CD4-positive, alpha-beta T cell treated with Interleukin-1 beta for 1 hour (primary cell): ENCODE results near the gene SH2D6.
"Not testable (repeated sequence)": the region's sequence is repeated elsewhere in the genome, so short reads cannot be mapped to it uniquely, and the experiment has no call there.

Experiments
- DNase-seq, 2 donors: peaks; one replicate each; pipeline ENCODE4 v3.0.0-alpha.2; 2020 to 2022

SH2D6 gene

DNA sequence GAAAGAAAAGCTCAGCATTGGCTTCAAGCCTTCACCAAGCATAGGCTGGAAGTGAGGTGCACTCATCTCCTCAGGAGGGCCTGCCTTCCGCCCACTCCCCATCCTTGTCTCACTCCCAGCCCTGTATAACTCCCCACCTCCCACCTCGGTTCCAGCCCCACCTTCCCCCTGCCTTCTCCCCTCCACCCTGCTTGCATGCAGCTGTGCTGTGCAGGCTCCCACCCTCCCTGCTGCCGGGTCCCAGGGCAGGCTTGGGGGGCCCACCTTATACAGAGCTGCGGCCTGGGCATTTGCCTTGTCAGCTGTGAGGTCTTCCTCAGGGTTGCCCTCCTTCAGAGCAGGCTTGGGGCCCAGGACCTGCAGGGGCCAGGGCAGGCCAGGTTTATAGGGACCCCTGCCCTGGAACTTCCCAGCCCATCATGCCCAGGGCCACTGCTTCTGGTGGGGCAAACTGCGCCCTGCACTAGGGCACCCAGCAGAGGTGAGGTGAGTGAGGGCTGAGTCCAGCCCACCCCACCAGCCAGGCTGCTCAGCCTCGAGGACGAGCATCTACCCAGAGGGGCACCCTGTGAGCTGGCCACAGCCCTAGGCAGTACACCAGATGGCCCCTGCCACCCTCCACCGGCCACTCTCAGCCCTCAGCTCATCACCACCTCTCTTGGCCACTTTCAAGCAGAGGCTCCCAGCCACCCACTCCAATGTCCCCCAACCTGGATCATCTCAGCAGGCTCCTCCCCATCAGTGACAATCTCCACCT is 19.9 kb upstream of the SH2D6 start:
- no peak for DNase-seq

DNA sequence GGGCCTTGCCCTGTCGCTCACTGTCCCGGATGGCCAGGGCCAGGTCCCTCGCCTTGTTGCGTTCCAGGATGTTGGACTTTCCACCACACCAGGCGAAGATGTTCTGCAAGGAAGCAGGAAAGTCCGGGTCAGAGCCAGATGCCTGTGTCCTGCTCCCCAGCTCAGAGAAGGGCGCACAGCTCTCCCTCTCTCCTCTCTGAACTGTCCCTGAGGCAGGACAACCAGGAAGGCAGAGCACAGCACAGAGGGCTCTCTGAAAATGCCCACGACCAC is 19.4 kb upstream of the SH2D6 start:
- no peak for DNase-seq

DNA sequence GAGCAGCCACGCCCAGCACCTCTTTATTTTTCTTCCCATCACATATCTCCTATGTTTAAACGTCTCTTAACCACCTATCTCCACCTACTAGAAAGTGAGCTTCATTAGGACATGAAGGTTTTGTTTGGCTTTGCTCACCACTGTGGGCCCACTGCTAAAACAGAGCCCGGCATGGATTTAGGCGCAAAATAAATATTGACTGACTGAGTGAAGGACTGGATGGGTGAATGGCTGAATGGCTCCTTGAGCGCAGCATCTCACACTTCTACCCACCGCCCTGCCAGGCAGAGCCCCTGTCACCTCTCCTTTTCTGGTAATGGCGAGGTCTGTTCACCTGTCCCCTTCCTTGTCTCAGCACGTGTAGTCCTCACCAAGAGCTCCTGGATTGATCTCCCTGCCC is 18.5 kb upstream of the SH2D6 start:
- DNase-seq: no peak

DNA sequence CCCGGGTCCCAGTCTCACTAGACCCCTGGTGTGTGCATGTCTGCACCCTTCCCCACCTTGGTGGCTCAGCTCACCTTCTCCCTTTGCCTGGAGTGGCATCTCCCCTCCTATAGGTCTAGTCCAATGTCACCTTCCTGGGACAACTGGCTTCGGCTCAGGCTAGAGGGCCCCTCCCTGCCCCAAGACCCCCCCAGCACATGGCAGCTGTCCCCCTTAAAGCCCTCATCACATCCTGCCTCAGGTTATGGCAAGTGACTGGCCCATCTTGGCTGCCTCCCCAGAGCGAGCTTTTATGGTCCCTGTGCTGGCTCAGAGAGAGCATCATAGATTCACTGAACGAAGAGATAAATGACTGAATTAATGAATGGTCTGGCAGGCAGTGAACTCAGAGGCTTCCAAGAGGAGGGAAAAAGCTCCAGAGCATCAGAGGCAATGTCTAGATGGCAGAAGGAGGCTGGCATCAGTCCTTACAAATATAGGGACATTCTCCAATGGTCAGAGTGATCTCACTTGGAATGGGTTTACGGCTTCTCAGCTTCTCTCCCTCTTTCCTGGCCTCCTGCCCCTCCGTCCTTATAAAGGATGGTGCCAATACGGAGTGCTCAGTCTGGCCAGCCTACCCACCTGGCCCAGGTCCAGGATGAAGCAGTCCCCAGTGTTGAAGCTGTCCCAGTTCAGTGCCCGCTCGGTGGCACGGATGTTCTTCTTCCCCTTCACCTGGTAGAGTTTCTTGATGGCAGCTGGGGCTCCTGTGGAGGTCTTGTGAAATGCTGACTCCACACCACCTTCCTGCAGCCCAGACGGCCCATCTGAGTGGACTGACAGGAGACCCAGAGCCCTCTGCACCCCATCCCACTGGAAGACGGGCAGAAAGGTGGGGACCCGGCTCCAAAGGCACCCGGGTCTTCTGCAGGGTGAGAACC is 17.7 kb upstream of the SH2D6 start:
- no peak for DNase-seq

DNA sequence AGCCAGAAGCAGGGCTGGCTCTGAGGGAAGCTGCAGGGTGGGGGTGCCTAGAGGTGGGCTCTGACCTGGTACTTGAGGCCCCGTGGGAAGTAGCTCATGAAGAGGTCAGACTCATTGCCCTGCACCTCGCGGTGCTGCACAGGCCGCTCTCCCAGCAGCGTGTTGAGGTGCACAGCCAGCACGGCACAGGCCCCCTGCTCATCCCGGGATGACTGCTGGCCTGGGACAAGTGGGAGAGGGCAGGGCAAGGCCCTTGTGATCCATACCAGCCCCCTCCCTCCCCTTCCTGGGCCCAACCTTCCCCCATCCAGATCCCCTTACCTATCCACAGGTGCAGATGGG is 17.1 kb upstream of the SH2D6 start:
- DNase-seq: no peak

DNA sequence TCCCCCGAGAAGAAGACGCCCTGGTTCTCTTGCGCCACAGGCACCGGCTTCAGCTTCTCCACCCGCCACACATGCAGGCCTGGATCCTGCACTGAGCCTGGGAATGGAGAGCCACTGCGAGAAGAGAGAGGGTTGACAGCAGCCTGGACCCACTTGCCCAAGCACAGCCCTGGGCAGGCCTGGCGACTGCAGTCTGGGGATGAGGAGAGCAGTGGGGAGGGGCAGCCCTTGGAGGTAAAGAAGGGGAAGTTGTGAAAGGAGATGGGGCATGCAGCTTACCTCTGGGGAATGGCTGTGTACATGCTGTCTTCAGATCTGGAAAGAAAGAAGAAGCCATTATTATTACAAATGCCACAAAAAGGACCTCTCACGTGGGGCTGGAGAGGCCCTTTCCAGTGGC is 16.7 kb upstream of the SH2D6 start:
- no peak for DNase-seq

DNA sequence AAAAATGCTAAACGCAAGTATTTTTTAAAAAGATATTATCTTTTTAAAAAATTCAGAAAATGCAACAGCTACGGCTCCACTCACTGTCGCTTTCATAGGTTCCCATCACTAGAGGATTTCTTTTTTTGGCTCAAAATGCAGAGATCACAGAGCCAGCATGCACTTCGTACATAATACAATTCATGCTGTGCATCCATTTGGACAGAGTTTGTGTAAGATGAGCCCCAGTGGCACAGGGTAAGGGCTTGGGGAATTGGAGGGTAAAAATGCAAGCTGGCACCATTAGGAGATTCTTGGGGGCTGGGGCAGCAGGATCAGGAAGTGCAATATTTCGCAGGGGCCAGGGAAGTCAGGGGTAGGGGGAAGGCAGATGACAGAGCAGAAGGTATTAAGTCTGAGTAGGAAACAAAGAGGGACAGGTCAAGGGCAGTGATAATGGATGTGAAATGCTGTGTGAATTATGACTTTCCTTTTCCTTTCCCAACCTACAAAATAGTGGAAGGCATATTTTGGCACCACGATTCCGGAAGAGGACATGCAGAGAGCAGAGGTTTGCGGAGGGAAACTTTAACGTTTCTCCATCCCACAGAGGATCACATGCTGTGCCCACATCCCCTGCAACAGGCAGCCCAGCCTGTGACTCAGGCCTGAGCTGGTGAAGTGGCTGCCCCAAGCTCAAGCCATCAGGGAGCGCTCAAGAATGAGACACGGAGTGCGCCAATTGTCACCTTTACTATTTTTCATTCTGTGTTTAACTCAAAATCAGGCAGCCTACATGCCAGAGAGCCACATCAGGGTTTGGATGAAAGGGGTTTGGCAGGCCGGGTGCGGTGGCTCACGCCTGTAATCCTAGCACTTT is 13.1 kb upstream of the SH2D6 start:
- peak; percentile 64 to 75 for DNase-seq

DNA sequence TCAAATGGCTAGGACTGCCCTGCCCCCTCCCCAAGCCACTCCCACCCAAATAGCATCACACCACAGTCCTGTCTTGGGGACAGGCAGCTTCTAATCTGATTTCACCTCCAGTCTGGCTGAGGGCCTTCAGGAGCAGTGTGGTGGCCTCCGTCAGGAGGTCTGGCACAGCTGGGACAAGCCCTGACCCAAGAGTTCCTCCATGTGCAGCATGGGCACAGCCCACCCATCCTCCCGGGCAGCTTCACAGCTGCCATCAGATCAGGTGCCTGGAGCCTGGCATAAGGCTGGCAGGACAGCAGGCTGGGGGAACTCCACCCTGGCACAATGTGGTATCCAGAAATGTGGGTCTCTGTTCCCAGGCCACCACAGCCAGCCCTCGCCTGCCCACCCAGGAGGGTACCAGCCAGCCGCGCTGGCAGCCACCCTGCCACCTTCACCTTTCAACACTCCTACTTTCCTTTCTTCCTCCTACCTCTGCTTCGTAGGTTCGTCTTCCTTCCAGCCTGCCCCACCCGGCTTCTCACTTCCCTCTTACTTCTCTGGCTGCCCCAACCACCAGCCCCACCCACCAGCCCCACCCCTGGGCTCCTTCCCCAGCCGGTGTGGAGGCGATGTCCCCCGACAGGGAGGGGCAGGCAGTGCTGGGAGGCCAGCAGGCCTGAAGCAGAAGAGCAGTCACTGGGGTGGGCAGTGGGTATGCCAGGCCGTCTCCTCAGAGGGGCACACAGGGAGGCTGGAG is 8.5 kb upstream of the SH2D6 start, which contains the start of gene CAPG:
TSS of gene CAPG (minus strand) at position 522 of the 739 bp plus-strand sequence. CDS start 8,221 bp downstream, outside the sequence.
- peak; percentile 46 to 73 for DNase-seq

DNA sequence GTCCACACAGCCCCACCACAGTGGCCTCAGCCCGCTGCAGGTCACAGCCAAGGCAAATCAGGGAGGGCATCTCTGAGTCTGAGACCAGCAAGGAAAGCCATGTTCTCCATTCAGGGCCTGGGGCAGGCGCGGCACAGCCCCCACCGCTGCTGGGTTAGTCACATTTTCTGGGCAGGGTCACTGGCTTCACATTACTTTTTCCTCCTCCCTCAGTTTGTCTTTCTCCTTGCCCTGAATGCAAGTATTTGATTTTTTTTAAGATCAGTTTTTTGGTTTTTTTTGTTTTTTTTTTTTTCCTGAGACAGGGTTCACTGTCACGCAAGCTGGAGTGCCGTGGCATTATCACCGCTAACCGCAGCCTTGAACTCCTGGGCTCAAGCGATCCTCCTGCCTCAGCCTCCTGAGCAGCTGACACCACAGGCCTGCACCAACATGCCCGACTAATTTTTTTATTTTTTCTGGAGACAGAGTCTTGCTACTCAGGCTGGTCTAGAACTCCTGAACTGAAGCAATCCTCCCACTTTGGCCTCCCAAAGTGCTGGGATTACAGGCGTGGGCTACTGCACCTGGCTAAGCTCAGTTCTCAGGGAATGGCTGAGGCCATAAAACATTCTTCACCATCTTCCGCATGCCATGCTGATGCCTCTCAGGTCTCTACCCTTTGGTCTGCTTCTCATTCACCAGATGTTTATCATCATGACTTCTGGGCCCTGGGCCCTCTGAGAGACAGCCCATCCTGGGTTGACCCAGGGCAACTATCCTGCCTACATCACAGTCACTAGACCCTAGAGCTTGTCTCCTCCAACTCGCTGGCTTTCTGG is 7.7 kb upstream of the SH2D6 start:
- no peak for DNase-seq

DNA sequence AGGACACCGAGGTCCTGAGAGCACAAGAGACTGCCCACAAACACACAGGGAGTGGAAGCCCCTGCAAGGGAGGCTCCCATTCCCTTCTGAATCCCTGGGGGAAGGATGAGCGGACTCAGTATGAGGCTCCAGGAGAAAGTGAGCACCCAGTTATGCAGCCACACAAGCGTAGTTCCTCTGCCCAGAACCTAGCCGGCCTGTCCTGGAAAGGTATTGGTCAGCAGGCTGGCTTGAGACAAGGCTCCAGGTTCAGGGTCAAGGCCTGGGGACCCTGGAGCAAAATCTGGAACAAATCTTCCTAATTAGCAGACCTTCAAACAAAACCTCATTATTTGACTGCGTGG is 7.1 kb upstream of the SH2D6 start:
- no peak for DNase-seq

DNA sequence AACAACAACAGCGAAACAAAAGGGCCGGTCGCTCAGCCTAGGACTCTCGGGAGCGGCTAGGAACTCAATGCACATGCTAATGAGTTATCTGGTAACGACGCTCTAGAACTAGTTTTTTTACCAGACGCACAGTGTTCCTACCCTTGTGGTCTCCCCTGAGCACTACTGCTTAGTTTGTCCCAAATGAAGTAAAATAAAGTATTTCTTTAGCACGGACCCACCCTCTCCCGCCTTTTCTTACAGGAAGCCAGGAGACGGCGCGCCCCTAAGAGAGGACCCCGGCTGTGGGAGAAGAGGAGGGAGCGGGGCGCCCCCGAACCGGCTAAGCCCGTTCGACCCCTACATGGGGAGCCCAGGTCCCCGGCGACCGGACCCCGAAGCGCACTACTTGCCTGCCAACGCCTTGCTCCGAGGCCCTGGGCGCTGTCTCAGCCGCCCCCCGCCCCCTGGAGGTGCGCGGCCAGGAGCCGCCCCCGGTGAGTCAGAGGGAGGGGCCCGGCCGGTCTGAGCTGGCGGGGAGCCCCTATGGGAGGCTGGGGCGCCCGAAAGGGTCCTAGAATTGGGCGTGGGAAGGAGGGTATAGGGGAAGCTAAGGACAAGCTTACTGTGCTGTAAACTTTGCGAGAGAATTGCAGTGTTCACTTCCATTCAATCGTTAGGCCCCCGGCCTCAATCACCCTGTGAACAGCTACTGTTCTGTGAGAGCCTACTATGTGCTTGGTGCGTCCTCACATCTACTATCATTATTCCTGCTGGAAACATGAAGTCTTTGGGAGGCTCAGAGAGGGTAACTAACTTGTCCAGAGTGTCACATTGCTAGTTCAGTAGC is 4.7 kb upstream of the SH2D6 start:
- DNase-seq: peak in 1 of 2 donors; percentile 61

DNA sequence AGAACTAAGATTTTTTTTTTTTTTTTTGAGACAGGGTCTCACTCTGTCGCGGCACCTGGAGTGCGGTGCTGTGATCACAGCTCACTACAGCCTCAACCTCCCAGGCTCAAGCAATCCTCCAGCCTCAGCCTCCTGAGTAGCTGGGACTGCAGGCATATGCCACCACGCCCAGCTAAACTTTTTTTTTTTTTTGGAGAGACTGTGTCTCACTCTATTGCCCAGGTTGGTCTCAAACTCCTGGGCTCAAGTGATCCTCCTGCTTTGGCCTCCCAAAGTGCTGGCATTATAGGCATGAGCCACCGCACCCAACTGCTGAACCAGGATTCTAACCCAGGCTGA is 4.1 kb upstream of the SH2D6 start:
- not testable (repeated sequence) for DNase-seq

DNA sequence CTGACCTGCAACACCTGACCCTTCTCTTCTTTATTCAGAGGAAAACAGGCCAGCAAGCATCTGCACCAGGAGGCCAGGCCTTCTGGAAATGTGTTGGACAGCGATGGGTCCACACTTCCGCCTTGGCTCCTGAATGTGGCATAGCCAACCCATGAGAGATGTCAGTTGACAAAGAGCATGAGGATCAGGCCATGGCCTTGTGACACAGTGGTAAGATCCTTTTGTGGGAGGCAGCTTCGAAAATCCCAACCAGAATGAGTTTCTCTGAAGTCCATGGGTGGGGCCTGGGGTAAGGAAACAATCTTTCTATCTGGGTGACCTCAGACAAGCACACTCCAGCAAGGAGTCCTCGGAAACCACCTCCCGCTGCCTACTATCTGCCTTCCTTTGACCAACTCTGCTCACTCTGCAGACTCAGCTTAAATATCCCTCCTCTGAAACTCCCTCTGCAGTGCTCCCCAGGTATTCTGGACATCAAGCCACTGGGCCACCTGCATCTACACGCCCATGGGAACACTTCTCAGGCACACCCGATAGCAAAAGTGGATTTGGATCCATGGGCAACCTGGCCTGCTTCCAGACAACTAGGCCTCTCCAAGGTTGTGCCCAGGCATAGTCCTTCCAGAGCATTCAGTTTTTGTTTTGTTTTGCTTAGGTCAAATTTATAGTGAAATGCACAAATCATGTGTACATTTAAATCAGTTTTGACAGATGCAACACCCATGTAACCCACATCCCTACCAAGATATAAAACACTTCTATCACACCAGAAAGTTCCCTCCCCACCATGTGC is 3.6 kb upstream of the SH2D6 start:
- DNase-seq: no peak

DNA sequence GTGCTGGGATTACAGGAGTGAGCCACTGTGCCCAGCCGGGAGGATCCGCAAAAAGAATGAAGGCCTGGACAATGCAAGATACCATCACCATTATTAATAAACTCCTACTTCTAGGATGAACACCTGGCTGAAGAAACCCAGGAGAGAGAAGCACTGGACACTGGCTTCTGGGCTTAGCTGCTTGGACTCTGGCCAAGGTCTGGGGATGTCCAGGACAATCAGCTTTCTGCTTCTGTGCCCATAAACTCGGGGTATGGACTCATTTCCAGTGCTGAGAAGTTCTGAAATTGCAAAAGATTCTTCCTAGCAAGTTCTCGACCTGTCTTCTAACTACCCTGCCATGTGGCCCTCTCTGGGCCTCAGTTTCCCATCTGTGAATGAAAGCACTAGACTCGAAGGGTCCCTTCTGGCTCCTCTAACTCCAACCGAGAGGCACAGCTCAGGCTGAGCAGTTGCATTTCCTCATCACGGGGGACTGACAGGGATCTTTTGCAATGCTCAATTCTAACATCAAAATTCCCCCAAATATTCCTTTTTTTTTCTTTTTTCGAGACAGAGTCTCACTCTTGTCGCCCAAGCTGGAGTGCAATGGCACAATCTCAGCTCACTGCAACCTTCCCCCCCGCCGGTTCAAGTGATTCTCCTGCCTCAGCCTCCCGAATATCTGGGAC is 2.4 kb upstream of the SH2D6 start:
- no peak for DNase-seq

DNA sequence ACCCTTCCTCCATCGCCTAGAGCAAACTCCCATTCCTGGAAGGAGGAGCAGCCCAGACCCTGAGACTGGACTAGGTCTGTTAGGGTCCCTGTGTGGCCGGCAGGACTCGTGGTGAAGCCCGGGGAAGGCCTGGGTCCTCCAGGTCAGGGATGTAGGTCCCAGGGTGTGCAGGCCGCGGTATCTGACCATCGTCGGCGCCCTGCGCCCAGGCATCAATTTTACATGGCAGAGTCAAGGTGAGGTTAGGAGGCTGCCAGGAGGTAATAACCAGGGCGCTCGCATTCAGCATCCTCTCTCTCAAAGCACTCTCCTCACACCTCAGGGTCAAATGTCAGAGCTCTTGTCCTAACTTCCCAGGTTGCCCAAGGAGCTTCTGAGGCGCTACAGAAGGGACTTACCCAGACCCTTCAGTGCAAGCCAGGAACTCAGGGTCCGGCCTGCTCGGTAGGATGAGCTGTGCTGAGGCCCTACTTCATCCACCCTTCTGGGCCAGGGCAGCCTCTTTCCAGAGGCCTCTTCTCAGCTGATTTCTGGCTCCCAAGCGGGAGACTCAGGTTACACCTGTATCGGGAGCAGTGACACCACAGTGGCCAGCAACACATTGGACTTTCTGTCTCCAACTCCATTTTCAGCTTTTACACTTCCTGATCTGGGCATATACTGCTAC is 628 bp downstream of the SH2D6 start:
- DNase-seq: no peak

DNA sequence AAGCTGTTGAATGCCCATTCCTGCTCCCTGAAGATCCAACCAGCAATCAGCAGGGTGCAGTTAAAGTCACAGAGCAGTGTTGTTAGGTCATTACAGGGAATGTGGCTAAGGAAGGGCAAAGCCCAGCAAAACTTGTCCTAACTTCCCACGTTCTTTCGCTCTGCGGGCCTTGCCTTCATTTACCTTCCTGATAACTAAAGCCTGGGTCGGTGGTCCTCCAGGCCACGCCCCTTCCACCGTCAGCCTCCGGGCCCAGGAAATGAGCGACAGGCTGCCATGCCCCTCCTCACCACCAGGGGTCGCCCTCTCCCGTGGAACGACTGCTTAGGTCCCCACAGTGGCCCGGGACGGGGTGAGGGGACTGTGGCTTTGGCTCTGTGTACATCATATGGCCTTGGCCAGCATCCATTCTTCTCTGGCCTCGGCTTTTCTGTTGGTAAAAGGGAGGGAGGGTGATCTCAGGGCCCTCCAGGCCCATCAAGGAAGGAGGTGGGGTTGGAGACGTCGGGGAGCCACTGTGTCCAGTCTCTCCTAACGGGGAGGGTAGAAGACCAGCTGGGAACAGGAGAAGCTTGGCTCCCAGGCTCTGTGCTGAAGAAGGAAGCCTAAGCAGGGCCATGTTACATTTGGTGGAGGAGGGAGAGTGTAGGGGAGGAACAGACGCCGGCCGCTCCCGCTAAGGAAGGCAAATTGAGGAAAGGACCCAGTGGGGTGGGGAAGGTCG is 2.2 kb downstream of the SH2D6 start:
- DNase-seq: peak; percentile 87 to 88

DNA sequence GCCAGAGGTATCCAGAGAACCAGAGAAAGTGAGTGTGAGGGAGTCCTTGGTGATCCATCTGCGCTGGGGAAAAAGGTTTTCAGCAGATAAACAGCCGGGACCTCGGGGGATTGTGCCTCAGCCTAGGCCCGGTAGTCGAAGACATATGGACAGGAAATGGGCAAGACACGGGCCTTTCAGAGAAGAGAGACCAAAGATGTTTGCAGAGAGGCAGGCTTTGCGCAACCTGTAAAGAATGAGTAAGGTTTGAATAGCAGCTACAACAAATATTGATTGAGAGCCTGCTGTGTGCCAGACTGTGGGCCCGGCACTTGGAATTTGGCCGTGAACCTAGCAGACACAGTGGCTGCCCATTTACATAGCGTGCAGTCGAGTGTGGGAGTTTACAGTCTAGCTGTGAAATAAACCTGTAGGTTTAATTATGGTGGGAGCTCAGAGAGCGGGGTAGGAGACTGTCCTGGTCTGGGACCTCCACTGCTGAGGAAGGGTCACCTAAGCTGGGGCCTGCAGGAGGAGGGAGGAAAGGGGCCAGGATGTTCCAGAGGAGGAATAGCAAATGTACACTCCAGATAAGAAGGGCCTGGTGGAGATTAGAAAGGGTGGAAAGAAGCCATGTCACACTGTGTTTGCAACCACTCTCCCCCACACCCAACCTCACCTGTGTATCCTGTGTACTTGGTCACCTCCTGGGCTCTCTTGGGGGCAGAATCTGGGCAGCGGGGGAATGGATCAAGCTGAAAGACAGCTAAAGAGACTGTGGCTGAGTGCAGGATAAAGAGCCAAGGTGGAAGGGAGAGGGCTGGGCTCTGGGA is 3.0 kb downstream of the SH2D6 start:
- no peak for DNase-seq

DNA sequence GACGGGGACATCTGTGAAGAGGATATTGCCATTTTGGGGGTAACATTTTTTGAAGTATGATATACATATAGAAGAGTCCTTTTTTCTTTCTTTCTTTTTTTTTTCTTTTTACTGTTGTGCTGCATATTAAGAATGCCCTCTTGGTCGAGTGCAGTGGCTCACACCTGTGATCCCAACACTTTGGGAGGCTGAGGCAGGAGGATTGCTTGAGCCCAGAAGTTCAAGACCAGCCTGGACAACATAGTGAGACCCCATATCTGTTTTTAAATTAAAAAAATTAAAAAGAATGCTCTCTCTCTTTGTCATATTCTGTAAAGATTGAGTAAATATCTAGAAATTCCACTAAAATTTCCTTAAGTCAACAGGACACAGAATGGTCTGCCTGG is 3.6 kb downstream of the SH2D6 start:
- no peak for DNase-seq
